IMR-90 (cell line): ENCODE results near the gene GNMT. TPM values are rescaled to one million over a fixed set of nuclear protein-coding genes. Genes with fewer than 3 reads are reported as not detected.

Experiments used
- ATAC-seq: fragments of 200-7000 bp; cut with Tn5 transposase; 2 replicates; pipeline ENCODE4 v1.9.1; 2020; ENCODE audit warnings: low read depth, mild to moderate bottlenecking, moderate library complexity
- BruUV-seq: library from RNA; stranded (reverse); fragments of 400-500 nt; replicated peaks from 2 replicates; lab custom pipeline; 2021; lab: Mats Ljungman, UMichigan
- CTCF ChIA-PET: fragments of 300-600 bp; formaldehyde crosslinking; extraction: SDS; loops from one replicate; lab custom pipeline; 2021; ENCODE audit warnings: antibody characterized with exemption; lab: Yijun Ruan, JAX
- POLR2A ChIA-PET: fragments of 300-600 bp; sonication (Branson Sonifier 250); formaldehyde crosslinking; loops from one replicate; lab custom pipeline; 2022; ENCODE audit warnings: antibody characterized with exemption; ENCODE audit not compliant: unreplicated experiment; lab: Charles Lee
- DNase-seq: peaks from one replicate; pipeline ENCODE4 v3.0.0; 2013
- H2AFZ ChIP-seq: replicated peaks from 2 replicates; pipeline ENCODE3; 2013; ENCODE audit warnings: low read length, mild to moderate bottlenecking; ENCODE audit not compliant: poor library complexity
- H2AK5ac ChIP-seq: 2 replicates; pipeline ENCODE4 v1.6.1; 2013; ENCODE audit warnings: low read depth, low read length, inconsistent platforms
- H2AK9ac ChIP-seq: replicated peaks from 2 replicates; pipeline ENCODE3; 2013; ENCODE audit warnings: mild to moderate bottlenecking, low read depth, low read length, moderate library complexity; ENCODE audit not compliant: poor library complexity
- H2BK120ac ChIP-seq: 2 replicates; pipeline ENCODE4 v1.6.1; 2013; ENCODE audit warnings: low read depth, low read length, inconsistent platforms
- H2BK15ac ChIP-seq: 3 replicates; pipeline ENCODE4 v1.6.1; 2013; ENCODE audit warnings: low read depth, low read length, inconsistent platforms
- H2BK20ac ChIP-seq: 2 replicates; pipeline ENCODE4 v1.6.1; 2013; ENCODE audit warnings: low read depth, mild to moderate bottlenecking, inconsistent platforms, low read length, moderate library complexity
- H2BK5ac ChIP-seq: 2 replicates; pipeline ENCODE4 v1.6.1; 2013; ENCODE audit warnings: mild to moderate bottlenecking, low read depth, low read length, inconsistent platforms; ENCODE audit not compliant: poor library complexity, severe bottlenecking
- H3K14ac ChIP-seq: replicated peaks from 2 replicates; pipeline ENCODE4 v1.6.1; 2013; ENCODE audit warnings: low read depth, low read length, inconsistent platforms
- H3K18ac ChIP-seq: 2 replicates; pipeline ENCODE4 v1.6.1; 2013; ENCODE audit warnings: low read depth, low read length, control low read depth
- H3K23ac ChIP-seq: 2 replicates; pipeline ENCODE4 v1.6.1; 2013; ENCODE audit warnings: low read depth, low read length, inconsistent platforms
- H3K27ac ChIP-seq: 2 replicates; pipeline ENCODE4 v1.5.1; 2013; ENCODE audit warnings: mild to moderate bottlenecking, control low read depth, low read length; ENCODE audit not compliant: insufficient read depth
- H3K27me3 ChIP-seq: 2 replicates; pipeline ENCODE4 v1.6.1; 2013; ENCODE audit warnings: low read length; ENCODE audit not compliant: control insufficient read depth, insufficient read depth
- H3K36me3 ChIP-seq: 2 replicates; pipeline ENCODE4 v1.6.1; 2013; ENCODE audit warnings: low read length, mixed read lengths; ENCODE audit not compliant: control insufficient read depth, insufficient read depth
- H3K4ac ChIP-seq: 2 replicates; pipeline ENCODE4 v1.6.1; 2013; ENCODE audit warnings: low read depth, low read length, inconsistent platforms
- H3K4me1 ChIP-seq: 2 replicates; pipeline ENCODE4 v1.6.1; 2013; ENCODE audit warnings: low read length, mixed read lengths; ENCODE audit not compliant: control insufficient read depth, insufficient read depth
- H3K4me2 ChIP-seq: 2 replicates; pipeline ENCODE4 v1.6.1; 2013; ENCODE audit warnings: low read depth, mild to moderate bottlenecking, control low read depth, low read length, moderate library complexity
- H3K4me3 ChIP-seq: 2 replicates; pipeline ENCODE4 v1.5.1; 2013; ENCODE audit warnings: low read depth, mild to moderate bottlenecking, control low read depth, low read length, moderate library complexity; ENCODE audit not compliant: insufficient read depth
- H3K56ac ChIP-seq: 2 replicates; pipeline ENCODE4 v1.6.1; 2013; ENCODE audit warnings: low read length, inconsistent platforms; ENCODE audit not compliant: insufficient read depth; ENCODE audit errors: extremely low read depth
- H3K79me1 ChIP-seq, 2 experiments: 2 replicates each; pipeline ENCODE4 v1.6.1; 2013; ENCODE audit warnings: low read length in 2 of 2, inconsistent platforms in 1 of 2, low read depth in 1 of 2
- H3K9ac ChIP-seq: 2 replicates; pipeline ENCODE4 v1.6.1; 2013; ENCODE audit warnings: low read depth, low read length, control low read depth
- H3K9me1 ChIP-seq: 2 replicates; pipeline ENCODE4 v1.6.1; 2013; ENCODE audit warnings: low read length, inconsistent platforms; ENCODE audit not compliant: insufficient read depth
- H3K9me3 ChIP-seq: 2 replicates; pipeline ENCODE4 v1.6.1; 2013; ENCODE audit warnings: low read length; ENCODE audit not compliant: control insufficient read depth, insufficient read depth
- H4K20me1 ChIP-seq: 2 replicates; pipeline ENCODE4 v1.6.1; 2013; ENCODE audit warnings: low read length, inconsistent platforms; ENCODE audit not compliant: insufficient read depth
- H4K5ac ChIP-seq: 2 replicates; pipeline ENCODE4 v1.6.1; 2013; ENCODE audit warnings: mild to moderate bottlenecking, low read depth, low read length, control low read depth
- H4K8ac ChIP-seq, 2 experiments: 2 replicates each; pipeline ENCODE4 v1.6.1; 2013; ENCODE audit warnings: low read depth in 2 of 2, low read length in 2 of 2, control low read depth in 1 of 2, inconsistent platforms in 1 of 2
- H4K91ac ChIP-seq: 2 replicates; pipeline ENCODE4 v1.6.1; 2013; ENCODE audit warnings: low read depth, low read length, inconsistent platforms; ENCODE audit not compliant: insufficient read depth
- BHLHE40 ChIP-seq: fragments of 150-350 bp; IDR thresholded peaks from 2 replicates; pipeline ENCODE4 v1.6.1; 2016; ENCODE audit warnings: mild to moderate bottlenecking, low read depth, low read length
- MAZ ChIP-seq: IDR thresholded peaks from 2 replicates; pipeline ENCODE4 v1.6.1; 2012; ENCODE audit warnings: low read depth, mild to moderate bottlenecking, low read length, improper control_type of control experiment, moderate library complexity, borderline replicate concordance
- MXI1 ChIP-seq: IDR thresholded peaks from 2 replicates; pipeline ENCODE4 v1.6.1; 2012; ENCODE audit warnings: low read depth, mild to moderate bottlenecking, low read length, moderate library complexity, borderline replicate concordance
- POLR2A ChIP-seq: IDR thresholded peaks from 2 replicates; pipeline ENCODE4 v1.6.1; 2012; ENCODE audit warnings: mild to moderate bottlenecking, low read depth, low read length
- RAD21 ChIP-seq: IDR thresholded peaks from 2 replicates; pipeline ENCODE4 v1.6.1; 2012; ENCODE audit warnings: low read length, improper control_type of control experiment
- RFX5 ChIP-seq: IDR thresholded peaks from 2 replicates; pipeline ENCODE4 v1.8.0; 2012; ENCODE audit warnings: low read depth, mild to moderate bottlenecking, low read length, moderate library complexity
- WGBS, 2 experiments: methylation state at CpG; one replicate each; pipeline versions ENCODE4 v1.1.5 to v1.1.7; 2013; ENCODE audit warnings: missing lambda C conversion rate in 2 of 2; ENCODE audit not compliant: insufficient read length in 1 of 2; ENCODE audit errors: extremely low coverage in 2 of 2; 5-methylcytosine and 5-hydroxymethylcytosine counted together
- dilution Hi-C: fragments of 300-500 bp; cut with HindIII; formaldehyde crosslinking; loops from one replicate; pipeline ENCODE4 v1.14.3; 2018; ENCODE audit warnings: low sequenced_read_pairs; ENCODE audit not compliant: unreplicated experiment
- in situ Hi-C: fragments of 300-500 bp; cut with MboI; formaldehyde crosslinking; loops from 3 replicates; pipeline ENCODE4 v1.14.3; 2019; ENCODE audit warnings: low sequenced_read_pairs, inconsistent platforms, mixed read lengths
- intact Hi-C: fragments of 100-400 bp; cut with micrococcal nuclease; formaldehyde crosslinking; loops from 2 replicates; pipeline ENCODE4 v1.10.0; 2022
- polyA plus RNA-seq, 3 experiments: library from polyadenylated mRNA; depleted of rRNA; stranded (reverse); fragments of >200 nt; gene quantifications; 2 replicates each; pipeline ENCODE4 v1.2.3, GENCODE V29; 2012; ENCODE audit warnings: low replicate concordance in 1 of 3
- total RNA-seq: library from RNA; depleted of rRNA; stranded (reverse); fragments of >200 nt; gene quantifications from 2 replicates; pipeline ENCODE4 v1.2.3, GENCODE V29; 2012

The GNMT gene
- total and polyA plus RNA-seq, 2 of the 4 experiments (the other 2 are of a cell fraction), result 0.36 TPM; not detected in 1

DNA sequence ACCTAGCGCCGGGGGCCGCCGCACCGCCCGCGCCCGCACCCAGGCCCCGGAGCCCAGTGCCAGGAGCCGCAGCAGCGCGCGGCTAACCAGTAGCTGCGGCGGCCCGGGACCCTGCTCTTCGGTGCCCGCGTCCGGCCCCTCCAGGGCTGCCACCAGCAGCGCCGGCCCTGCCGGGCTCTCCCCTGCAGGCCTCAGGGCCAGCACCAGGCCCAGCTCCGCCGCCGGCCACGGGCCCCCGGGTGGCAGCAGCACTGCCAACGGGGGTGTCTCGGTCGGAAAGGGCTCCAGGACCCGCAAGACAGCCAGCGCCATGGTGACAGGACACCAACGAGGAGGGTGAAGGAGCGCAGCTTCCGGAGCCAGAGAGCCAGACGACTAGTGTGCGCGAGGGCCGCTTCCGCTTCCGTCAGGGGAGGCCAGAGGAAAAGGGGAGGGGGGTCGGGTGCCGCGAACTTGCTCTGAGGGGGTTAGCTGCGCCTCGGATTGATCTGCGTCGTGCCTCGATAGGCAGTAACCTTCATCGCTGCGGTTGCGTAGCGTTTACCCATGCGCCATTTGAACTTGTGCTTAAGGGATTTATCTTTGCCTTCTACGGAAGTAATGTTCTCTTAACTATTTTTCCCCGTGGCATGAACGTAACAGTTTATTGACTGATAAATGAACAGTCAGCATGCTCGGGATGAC lies 18.4 kb downstream of the GNMT start, which contains the start of gene PEX6:
PEX6 (minus strand) TSS at position 343 of the 684 bp plus-strand sequence; CDS start at position 312, 31 bp downstream.
- Histone ChIP-seq H2BK120ac (peak within 1 kb of the TSS; percentile 50), H2AK9ac (peak within 1 kb of the TSS; percentile 99), H4K20me1 (peaks cover 8% of the 10 kb centered on the region; the same call in 1 of the 2 replicates), H2BK5ac (peak within 1 kb of the TSS; percentile 75), H3K27me3 (no peaks in the 10 kb centered on the region), H3K9me1 (peaks cover 12% of the 10 kb centered on the region), H3K36me3 (peaks cover 5% of the 10 kb centered on the region; the same call in 1 of the 2 replicates), H3K4ac (peak within 1 kb of the TSS; percentile 92), H4K5ac (peak within 1 kb of the TSS; percentile 50), H3K9ac (peak within 1 kb of the TSS; percentile 95), H2BK15ac (peak within 1 kb of the TSS; percentile 33; the same call in 1 of the 3 replicates), H4K91ac (peak within 1 kb of the TSS; percentile 85), H4K8ac (peak within 1 kb of the TSS; percentile 82 to 99), H2BK20ac (peak within 1 kb of the TSS; percentile 51), H2AK5ac (peak within 1 kb of the TSS; percentile 93), H3K18ac (peak within 1 kb of the TSS; percentile 39), H3K4me1 (peaks cover 5% of the 10 kb centered on the region), H3K79me1 (peaks cover 9 to 42% of the 10 kb centered on the region in 2 experiments), H3K23ac (peak within 1 kb of the TSS; percentile 93), H3K14ac (peak within 1 kb of the TSS; percentile 94), H3K27ac (peak within 1 kb of the TSS; percentile 83), H3K4me3 (peak within 1 kb of the TSS; percentile 68), H3K4me2 (peak within 1 kb of the TSS; percentile 92), H2AFZ (peak within 1 kb of the TSS; percentile 94), H3K9me3 (no peaks in the 10 kb centered on the region), H3K56ac (peak within 1 kb of the TSS; percentile 89)
- ChIA-PET POLR2A (no interaction called here), CTCF (no interaction called here)
- ATAC-seq, result peak; percentile 93
- dilution Hi-C loops (no loop called here), in situ Hi-C loops (loop anchor here (5.0 kb wide), 1 partner anchor 47 kb away; no protein-coding TSS in a partner anchor), intact Hi-C loops (loop anchor here (2.0 to 5.0 kb wide), 2 partner anchors 50 to 77 kb away; partner anchors contain the start of gene CNPY3)
- peak; percentile 80 for DNase-seq
- no TSS peak for BruUV-seq
- TF ChIP-seq POLR2A (peak; percentile 83), MAZ (peak; percentile 62; the same call in 1 of the 2 replicates), RAD21 (no peak), MXI1 (peak; percentile 64; the same call in 1 of the 2 replicates), BHLHE40 (no peak), RFX5 (no peak)
- 0% methylated on average over 56 of the region's 59 CpGs; no CpG with 5 or more reads in 1 of the 2 experiments for WGBS, 2 experiments
